HG02678 (cell line): ENCODE measurements around the gene CARD14.
"Not testable (repeated sequence)": the region's sequence is repeated elsewhere in the genome, so short reads cannot be mapped to it uniquely, and the experiment has no call there.

ENCODE experiments used
- ATAC-seq: cut with Tn5 transposase; IDR thresholded peaks from one replicate; pipeline ENCODE4 v1.9.1; 2021; ENCODE audit warnings: mild to moderate bottlenecking, moderate library complexity; ENCODE audit not compliant: unreplicated experiment

CARD14 gene

DNA sequence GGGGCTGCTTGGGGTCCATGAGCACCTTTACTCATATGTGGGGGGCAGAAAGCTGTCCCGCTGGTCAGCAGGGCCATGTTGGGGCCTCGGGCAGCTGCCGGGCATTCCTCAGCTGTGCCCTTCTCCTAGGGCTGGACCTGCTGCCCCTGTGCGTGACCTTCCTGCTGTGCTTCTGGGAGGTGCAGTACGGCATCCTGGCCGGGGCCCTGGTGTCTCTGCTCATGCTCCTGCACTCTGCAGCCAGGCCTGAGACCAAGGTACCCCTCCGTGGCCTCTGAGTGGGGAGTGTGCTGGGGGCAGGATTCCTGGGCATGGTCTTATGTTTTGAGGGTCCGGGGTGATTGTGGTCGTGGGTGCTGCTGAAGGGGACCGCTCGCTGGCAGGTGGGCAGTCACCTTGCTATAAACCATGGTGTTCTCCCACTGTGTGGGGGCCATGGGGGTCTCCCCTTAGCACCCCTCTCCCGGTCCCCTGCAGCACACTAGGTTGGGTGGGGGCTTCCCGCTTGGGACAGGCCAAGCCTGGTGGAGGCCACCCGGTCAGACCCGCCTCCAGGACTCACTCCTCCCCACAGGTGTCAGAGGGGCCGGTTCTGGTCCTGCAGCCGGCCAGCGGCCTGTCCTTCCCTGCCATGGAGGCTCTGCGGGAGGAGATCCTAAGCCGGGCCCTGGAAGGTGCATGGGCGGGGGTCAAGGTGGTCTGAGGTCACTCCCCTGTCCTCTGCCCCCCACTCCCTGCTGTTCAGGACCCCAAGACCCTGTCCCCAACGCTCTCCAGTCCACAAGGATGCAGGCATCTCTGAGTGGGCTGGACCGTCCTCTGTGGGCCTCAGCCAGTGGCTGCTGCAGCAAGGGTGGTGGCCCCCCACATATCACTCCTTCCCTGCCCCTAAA, 78.4 kb downstream of the CARD14 start:
- ATAC-seq: no peak

DNA sequence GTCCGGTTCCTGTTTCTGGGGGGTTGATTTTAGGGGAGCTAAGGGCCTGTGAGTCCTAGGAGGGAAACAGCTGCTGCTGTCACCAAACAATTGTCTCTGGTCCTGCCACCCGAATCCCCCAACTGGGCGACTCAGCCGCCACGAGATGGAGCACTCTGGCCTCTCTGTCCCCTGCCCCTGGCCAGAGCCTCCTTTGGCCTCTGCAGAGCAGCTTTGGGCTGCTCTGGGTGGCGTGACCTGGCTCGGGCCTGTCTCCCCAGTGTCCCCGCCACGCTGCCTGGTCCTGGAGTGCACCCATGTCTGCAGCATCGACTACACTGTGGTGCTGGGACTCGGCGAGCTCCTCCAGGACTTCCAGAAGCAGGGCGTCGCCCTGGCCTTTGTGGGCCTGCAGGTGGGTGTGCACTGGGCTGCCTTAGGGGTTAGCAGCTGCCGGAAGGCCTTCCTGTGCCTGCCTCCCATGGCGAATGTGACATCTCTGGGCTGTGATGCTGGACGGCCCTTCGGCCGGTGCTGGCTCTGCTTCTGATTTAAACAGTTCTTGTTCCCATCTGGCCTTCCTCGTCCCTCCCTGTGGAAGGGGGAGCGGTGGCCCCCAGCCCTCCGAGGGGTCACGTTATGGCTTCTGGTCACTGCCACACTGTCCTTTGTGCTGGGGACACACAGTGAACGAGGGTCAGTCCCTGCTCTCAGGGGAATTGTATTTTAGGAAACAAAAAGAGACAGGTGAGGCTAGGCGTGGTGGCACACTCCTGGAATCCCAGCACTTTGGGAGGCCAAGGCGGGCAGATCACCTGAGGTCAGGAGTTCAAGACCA, 79.3 kb downstream of the CARD14 start:
- ATAC-seq: no peak

DNA sequence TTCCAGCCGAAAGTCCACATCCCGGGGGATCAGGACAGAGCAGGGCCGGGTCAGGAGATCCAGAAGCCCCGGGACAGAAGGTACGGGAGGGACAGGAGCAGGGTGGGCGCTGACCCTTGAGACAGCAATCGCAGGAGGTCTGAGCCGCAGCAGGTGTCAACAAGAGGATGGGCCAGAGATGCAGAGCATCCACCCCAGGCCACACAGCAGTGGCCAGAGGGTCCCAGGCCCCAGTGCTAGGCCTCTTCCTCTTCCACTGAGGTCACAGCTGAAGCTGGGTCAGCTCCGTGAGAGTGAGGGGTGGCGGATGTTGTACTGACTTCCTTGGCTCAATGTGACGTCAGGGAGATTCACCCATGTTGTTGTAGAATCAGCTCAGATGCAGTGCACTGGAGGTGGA, 82.1 kb downstream of the CARD14 start:
- ATAC-seq: no peak

DNA sequence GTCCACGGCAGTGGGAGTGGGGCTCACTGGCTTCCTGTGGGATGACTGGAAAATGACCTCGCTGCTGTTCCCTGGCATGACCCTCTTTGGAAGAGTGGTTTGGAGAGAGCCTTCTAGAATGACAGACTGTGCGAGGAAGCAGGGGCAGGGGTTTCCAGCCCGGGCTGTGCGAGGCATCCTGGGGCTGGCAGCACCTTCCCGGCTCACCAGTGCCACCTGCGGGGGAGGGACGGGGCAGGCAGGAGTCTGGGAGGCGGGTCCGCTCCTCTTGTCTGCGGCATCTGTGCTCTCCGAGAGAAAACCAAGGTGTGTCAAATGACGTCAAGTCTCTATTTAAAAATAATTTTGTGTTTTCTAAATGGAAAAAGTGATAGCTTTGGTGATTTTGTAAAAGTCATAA, 83.0 kb downstream of the CARD14 start:
- ATAC-seq: no peak

DNA sequence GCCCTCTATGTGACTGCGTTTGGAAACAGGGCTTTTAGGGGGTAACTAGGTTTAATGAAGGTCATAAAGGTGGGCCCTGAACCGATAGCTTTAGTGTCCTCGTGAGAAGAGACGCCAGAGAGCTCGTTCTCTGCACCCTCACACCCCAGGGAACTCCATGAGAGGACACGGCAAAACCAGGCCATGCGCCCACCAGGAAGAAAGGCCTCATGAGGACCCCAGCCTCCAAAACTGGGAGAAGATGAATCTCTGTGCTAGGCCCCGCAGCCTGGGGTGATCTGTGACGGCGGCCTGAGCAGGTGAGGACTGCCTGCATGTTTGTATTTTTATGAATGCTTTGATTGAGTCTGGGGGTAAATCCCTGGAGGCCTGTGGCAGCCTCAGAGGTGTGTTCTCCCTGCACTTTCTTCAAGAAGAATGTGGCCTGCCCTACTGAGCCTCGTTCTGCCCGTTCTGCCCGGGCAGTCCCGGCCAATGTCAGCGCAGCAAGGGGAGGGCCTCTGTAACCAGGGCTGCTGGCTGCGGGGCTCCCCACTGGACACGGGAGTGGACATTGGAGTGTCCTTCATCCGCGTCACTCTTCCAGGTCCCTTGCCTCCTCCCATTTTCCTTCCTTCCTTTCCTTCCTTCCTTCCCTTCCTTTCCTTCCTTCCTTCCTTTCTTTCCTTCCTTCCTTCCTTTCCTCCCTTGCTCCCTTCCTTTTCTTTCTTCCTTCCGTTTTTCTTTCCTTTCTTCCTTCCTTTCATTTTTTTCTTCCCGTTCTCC, 84.0 kb downstream of the CARD14 start:
- ATAC-seq: no peak

DNA sequence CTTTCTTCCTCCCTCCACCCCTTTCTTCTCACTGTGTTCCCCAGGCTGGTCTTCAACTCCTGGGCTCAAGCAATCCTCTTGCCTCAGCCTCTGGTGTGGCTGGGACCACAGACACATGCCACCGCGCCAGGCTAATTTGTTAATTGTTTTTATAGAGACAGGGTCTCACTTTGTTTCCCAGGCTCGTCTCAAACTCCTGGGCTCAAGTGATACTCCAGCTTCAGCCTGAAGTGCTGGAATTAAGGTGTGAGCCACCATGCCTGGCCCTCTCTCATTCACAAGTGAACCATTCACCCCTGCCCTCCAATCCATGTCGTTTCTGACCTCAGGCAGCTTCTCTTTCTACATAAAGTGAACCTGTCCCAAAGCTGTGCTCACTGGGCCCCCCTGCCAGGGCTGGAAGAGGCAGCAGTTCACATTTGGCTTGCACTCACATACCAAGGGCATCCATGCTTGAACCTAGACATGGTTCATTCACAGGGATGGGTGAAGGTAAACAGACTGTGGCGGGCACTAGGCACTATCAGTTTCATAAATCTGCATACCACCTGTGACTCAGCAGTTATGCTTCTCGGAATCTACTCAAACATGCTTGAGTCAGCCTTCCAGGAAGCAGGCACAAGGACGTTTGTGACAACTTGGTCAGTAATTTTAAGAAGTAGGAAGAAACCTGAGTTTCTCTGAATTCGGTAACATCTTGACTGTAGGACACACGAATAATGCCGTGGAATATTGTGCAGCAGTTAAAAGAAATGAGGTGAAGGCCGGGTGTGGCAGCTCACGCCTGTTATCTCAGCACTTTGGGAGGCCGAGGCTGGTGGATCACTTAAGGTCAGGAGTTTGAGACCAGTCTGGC, 84.8 kb downstream of the CARD14 start:
- ATAC-seq: peak; percentile 56

DNA sequence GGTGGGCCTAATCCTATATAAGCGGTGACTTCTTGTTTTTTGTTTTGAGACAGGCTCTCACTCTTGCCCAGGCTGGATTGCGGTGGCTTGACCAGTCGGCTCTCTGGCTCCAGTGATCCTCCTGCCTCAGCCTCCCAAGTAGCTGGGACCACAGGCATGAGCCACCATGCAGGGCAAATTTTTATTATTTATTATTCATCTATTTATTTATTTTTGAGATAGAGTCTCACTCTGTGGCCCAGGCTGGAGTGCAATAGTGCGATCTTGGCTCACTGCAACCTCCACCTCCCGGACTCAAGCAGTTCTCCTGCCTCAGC, 86.2 kb downstream of the CARD14 start:
- no peak for ATAC-seq

DNA sequence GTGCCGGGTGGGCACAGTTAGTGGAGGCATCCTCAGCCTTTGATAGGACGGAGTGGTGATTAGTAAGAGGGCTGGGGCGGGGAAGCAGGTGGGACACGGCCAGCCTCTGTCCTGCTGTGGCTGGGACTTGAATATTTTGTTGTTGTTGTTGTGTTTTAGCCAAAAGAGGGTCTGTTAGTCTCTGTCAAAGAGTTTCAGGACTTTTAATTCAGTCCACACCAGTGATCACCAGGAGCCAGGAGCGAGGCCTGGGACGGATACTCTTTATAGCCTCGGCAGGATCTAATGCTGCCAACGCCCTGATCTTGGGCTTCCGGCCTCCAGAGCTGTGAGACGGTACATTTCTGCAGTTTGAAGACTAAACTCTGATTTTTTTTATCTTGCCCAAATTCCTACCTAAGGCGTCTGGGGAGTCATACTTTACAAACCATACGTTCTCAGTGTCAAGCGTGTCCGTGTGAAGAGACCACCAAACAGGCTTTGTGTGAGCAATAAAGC, 87.9 kb downstream of the CARD14 start:
- ATAC-seq: no peak

DNA sequence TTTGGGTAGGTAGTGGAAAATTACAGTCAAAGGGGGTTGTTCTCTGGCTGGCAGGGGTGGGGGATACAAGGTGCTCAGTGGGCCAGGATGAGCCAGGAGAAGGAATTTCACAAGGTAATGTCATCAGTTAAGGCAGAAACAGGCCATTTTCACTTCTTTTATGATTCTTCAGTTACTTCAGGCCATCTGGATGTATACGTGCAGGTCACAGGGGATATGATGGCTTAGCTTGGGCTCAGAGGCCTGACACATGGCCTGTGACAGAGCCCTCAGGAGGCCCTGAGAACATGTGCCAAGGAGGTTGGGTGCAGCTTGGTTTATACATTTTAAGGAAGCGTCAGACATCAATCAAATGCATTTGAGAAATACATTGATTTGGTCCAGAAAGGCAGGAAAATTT, 88.5 kb downstream of the CARD14 start:
- not testable (repeated sequence) for ATAC-seq
